Measurements from ENCODE around the gene RET.

The RET gene

GRCh38 chr10:43064331-43065075 lies 12.4 kb upstream of the RET start:
- no peak for DNase-seq

GRCh38 chr10:43065234-43065633 lies 11.6 kb upstream of the RET start:
- DNase-seq = no peak

GRCh38 chr10:43065761-43066160 lies 11.1 kb upstream of the RET start:
- no peak for DNase-seq

GRCh38 chr10:43066481-43066880 lies 10.4 kb upstream of the RET start:
- DNase-seq = no peak

- DNase-seq = no peak
These were observed 9.3 kb upstream of the RET start for GRCh38 chr10:43067391-43068135.

- no peak for DNase-seq
These were observed 8.8 kb upstream of the RET start for GRCh38 chr10:43068136-43068395.

GRCh38 chr10:43068471-43069210 lies 8.2 kb upstream of the RET start:
- DNase-seq = no peak

- DNase-seq = no peak
These were observed 7.7 kb upstream of the RET start for GRCh38 chr10:43069211-43069515.

GRCh38 chr10:43069579-43069978 lies 7.3 kb upstream of the RET start:
- no peak for DNase-seq

GRCh38 chr10:43070121-43071085 lies 6.5 kb upstream of the RET start:
- no peak for DNase-seq

GRCh38 chr10:43071865-43072650 lies 4.8 kb upstream of the RET start:
- DNase-seq = no peak

GRCh38 chr10:43073191-43073590 lies 3.7 kb upstream of the RET start:
- no peak for DNase-seq

- DNase-seq = no peak
These were observed 3.1 kb upstream of the RET start for GRCh38 chr10:43073721-43074120.

- no peak for DNase-seq
These were observed 2.5 kb upstream of the RET start for GRCh38 chr10:43074409-43074808.

GRCh38 chr10:43074827-43075611 lies 1.9 kb upstream of the RET start:
- no peak for DNase-seq

- no peak for DNase-seq
These were observed 1.3 kb upstream of the RET start for GRCh38 chr10:43075612-43076003.

- DNase-seq = no peak
These were observed 476 bp upstream of the RET start for GRCh38 chr10:43076311-43076875.

- no peak for DNase-seq
These were observed 727 bp downstream of the RET start for GRCh38 chr10:43077421-43078171.

- no peak for DNase-seq
These were observed 1.5 kb downstream of the RET start for GRCh38 chr10:43078175-43078985.

GRCh38 chr10:43078986-43079273 lies 2.1 kb downstream of the RET start:
- no peak for DNase-seq

All from NCI-H2081 treated with DMSO at 0.1 percent for 48 hours (cell line).